Esophagus mucosa (tissue), 1 donor: Measurements from ENCODE around the gene ISL2. TPM values are rescaled to one million over a fixed set of nuclear protein-coding genes. Genes with fewer than 3 reads are reported as not detected.
"Not testable (repeated sequence)": the region's sequence is repeated elsewhere in the genome, so short reads cannot be mapped to it uniquely, and the experiment has no call there.

Source experiments
- ATAC-seq: fragments of 200-7000 bp; cut with Tn5 transposase; one replicate; pipeline ENCODE4 v1.9.1; 2020
- total RNA-seq: library from RNA; stranded (reverse); gene quantifications from one replicate; pipeline ENCODE4 v1.2.4, GENCODE V29; 2023
- donor health status: DM: yes; HTN: yes; CAD: no.

The ISL2 gene
- total RNA-seq: not detected

GRCh38 chr15:76336254-76337058 lies at the start of gene ISL2:
TSS of gene ISL2 (plus strand) at chr15:76336773. CDS start at chr15:76336884, 111 bp downstream.
- no peak for ATAC-seq

DNA sequence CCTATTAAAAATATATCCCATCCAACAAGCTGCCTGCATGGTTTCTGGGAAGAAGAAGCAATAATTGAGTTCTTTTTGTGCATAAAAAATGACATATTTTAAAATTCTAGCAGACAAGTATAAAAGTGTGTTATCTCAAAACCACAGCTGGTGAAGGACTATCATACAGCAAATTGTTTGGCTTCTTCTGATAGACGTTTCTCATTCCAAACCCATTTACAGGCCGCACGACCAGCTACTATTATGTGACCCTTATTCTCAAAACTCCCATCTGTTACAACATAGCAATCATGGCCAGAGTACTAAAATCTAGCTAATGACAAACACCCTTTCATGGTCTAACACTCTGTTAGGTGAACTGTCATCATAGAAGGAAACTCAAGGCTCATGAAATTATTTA lies 47.0 kb upstream of the ISL2 start:
- ATAC-seq: no peak

GRCh38 chr15:76293361-76293760 lies 43.2 kb upstream of the ISL2 start:
- no peak for ATAC-seq

GRCh38 chr15:76294463-76294862 lies 42.1 kb upstream of the ISL2 start:
- not testable (repeated sequence) for ATAC-seq

DNA sequence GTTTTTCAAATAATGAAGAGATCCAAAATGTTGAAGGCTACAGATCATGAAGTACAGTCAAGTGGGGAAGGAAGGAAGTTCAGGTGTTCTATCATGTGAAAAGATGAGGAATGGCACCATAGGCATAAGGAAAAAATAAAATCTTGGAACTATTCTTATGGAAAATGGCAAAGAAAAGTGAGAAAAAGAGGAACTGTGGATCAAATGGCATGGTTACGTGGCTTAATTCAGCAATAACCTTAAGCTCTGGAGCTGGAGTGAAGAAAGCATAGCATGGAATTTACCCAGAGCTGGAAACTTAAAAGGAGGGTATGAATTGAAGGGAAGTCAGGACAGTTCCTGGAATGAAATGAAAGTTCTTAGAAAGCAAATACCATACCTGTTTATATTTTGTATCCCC lies 39.7 kb upstream of the ISL2 start:
- no peak for ATAC-seq

DNA sequence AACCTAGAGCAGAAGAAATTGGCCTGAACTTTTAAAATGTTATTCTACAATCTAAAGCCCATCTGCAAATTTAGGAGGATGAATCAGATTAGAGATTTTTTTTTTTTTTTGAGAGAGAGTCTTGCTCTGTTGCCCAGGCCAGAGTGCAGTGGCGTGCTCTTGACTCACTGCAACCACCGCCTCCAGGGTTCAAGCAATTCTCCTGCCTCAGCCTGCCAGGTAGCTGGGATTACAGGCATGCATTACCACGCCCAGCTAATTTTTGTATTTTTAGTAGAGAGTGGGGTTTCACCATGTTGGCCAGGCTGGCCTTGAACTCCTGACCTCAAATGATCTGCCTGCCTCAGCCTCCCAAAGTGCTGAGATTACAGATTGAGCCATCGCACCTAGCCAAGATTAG lies 38.6 kb upstream of the ISL2 start:
- not testable (repeated sequence) for ATAC-seq

DNA sequence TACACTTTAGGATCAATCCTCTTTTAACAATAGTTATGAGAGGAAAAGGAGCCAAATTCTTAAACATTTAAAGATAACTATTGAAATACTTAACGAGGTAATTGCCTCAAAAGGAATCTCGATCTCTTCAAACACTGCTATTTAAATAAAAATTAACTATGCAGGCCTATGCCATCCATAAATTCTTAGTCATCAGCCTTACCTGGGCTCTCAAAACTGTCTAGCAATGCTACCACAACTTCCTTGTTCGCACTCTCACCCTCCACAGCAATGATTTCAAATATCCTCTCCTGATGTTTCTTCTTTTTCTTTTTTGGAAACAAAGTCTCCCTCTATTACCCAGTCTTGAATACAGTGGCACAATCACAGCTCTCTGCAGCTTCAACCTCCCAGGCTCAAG lies 37.6 kb upstream of the ISL2 start:
- ATAC-seq: no peak

GRCh38 chr15:76299786-76300185 lies 36.8 kb upstream of the ISL2 start:
- ATAC-seq: no peak

- no peak for ATAC-seq
Measured at GRCh38 chr15:76303909-76304308, 32.7 kb upstream of the ISL2 start.

GRCh38 chr15:76309601-76310330 lies 26.8 kb upstream of the ISL2 start:
- no peak for ATAC-seq

DNA sequence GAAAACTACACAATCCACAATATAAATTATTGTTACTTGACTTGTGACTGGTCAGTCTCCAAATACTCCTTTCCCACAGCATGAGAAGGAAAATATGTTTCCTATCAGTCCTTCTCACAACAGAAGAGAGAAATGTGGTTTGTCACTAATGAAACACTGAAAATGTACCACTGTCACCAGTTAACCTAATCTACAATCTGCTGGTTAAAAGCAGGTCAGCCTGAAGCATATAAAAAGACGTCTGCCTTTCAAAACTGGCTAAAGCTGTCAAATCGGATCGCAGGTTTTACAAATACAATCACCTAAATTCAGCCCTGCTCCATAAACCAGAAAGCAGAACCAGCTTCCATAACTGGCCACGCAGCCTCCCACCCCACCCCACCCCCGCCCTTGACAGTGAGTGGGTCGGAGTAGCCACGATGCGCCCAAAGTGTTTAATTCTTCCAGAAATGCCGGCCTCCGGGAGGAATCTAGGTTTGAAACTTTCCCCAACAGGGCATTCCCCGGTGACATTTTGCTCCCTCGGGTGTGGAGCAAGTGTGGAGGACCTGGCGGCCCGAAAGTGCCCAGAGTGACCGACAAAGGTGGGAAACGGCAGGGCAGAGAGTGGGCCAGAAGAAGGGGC lies 26.0 kb upstream of the ISL2 start:
- ATAC-seq: peak; percentile 9

GRCh38 chr15:76311100-76311953 lies 25.2 kb upstream of the ISL2 start, which contains the start of gene ETFA:
TSS of gene ETFA (minus strand) at chr15:76311469. CDS start at chr15:76311388, 81 bp downstream.
- peak; percentile 97 for ATAC-seq

DNA sequence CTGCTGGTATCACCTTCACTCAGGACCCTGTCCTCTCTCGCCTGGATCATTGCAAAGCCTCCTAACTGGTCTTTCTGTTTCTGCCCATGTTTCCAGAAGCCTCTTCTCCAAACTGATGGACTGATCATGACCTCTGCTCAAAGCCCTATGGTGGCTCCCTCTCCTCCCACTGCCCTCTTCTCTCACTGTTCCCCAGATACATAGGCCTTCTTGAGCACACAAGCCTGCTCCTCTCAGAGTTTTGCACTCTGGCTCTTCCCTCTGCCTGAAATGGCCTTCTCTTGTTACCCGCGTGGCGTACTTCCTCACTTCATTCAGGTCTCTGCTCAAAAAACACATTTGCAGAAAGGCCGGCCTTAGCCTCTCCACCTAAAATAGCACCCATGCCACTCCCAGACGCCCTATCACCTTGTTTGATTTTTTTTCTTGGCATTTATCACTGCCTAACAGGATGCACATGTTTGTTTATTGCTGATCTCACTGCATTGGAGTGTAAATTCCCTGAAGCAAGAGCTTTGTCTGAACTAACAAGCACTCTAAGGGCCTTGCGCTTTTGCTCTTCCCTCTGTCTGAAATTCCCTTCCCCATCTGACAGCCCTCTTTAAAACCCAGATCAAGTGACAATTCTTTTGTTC lies 23.9 kb upstream of the ISL2 start:
- ATAC-seq: no peak

- not testable (repeated sequence) for ATAC-seq
Measured at GRCh38 chr15:76313175-76313567, 23.4 kb upstream of the ISL2 start.

GRCh38 chr15:76313731-76314130 lies 22.8 kb upstream of the ISL2 start:
- peak; percentile 6 for ATAC-seq

GRCh38 chr15:76320012-76320411 lies 16.6 kb upstream of the ISL2 start:
- ATAC-seq: no peak

DNA sequence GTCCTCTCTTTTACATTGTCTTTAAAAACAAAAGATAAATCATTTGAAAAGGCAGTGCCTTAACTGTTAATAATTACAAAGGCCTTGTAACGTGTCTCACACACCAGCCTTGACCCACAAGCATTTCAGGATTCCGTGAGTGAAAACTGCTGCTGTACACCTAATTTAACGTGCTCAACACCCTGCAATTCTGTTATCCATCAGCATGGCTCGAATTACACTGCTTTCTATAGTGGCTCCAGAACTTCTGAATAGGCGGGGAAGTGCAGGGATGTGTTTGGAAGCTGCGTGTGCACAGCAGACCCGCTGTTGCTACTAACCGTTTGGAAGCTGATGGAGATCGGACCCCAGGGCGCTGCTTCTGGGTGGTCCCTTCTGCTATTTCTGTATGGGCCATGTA lies 15.4 kb upstream of the ISL2 start:
- ATAC-seq: no peak

DNA sequence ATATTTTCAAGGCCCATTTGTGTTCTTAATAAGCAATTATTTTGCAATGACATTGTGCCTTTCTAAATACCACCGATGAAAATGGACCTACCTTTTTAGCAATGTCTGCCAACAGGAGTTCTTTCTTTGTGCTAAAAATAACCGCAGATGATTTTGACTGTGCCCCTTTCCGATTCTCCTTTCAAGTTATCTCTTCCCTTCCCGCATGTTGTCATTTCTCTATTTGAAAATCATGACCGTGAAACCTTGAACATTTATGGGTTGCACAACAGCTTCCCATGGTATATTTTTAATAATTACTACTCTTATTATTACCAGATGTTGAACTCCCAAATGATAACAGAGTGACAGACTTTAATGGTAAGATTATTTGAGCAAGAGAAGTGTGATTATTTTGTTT lies 15.0 kb upstream of the ISL2 start:
- ATAC-seq: no peak

GRCh38 chr15:76324066-76324465 lies 12.5 kb upstream of the ISL2 start:
- ATAC-seq: no peak

GRCh38 chr15:76325704-76326103 lies 10.9 kb upstream of the ISL2 start:
- ATAC-seq: no peak

- no peak for ATAC-seq
Measured at GRCh38 chr15:76327191-76328105, 9.1 kb upstream of the ISL2 start.
